GM15510 (cell line): Measurements from ENCODE around the gene CTNNA1.

Source experiments
- POLR2A ChIP-seq: IDR thresholded peaks from 3 replicates; pipeline ENCODE4 v1.6.1; 2011; ENCODE audit warnings: borderline replicate concordance; ENCODE audit not compliant: insufficient read length; ENCODE audit errors: extremely low read depth

CTNNA1 gene

GRCh38 chr5:138920181-138920580, 167.0 kb downstream of the CTNNA1 start:
- TF ChIP-seq POLR2A: no peak

GRCh38 chr5:138922494-138922893, 169.3 kb downstream of the CTNNA1 start:
- no peak for TF ChIP-seq POLR2A

- no peak for TF ChIP-seq POLR2A
Measured at GRCh38 chr5:138925090-138925635, 171.9 kb downstream of the CTNNA1 start.

- TF ChIP-seq POLR2A: no peak
Measured at GRCh38 chr5:138926257-138926656, 173.0 kb downstream of the CTNNA1 start.

GRCh38 chr5:138926688-138927448, 173.6 kb downstream of the CTNNA1 start:
- no peak for TF ChIP-seq POLR2A

- TF ChIP-seq POLR2A: no peak
Measured at GRCh38 chr5:138927544-138927943, 174.3 kb downstream of the CTNNA1 start.

- TF ChIP-seq POLR2A: no peak
Measured at GRCh38 chr5:138927979-138928378, 174.8 kb downstream of the CTNNA1 start.

GRCh38 chr5:138929571-138929955, 176.3 kb downstream of the CTNNA1 start:
- no peak for TF ChIP-seq POLR2A

- no peak for TF ChIP-seq POLR2A
Measured at GRCh38 chr5:138930371-138931097, 177.3 kb downstream of the CTNNA1 start.

GRCh38 chr5:138932171-138932810, 179.1 kb downstream of the CTNNA1 start:
- TF ChIP-seq POLR2A: no peak

- no peak for TF ChIP-seq POLR2A
Measured at GRCh38 chr5:138933522-138934290, 180.5 kb downstream of the CTNNA1 start.

- no peak for TF ChIP-seq POLR2A
Measured at GRCh38 chr5:138934971-138935370, 181.7 kb downstream of the CTNNA1 start.

GRCh38 chr5:138935466-138935865, 182.2 kb downstream of the CTNNA1 start:
- no peak for TF ChIP-seq POLR2A

GRCh38 chr5:138936225-138936967, 183.2 kb downstream of the CTNNA1 start:
- TF ChIP-seq POLR2A: no peak
